ENCODE results near the gene P3H3.

Gene P3H3

GRCh38 chr12:6807170-6807569 is 21.0 kb upstream of the P3H3 start:
- H3K36me3 ChIP-seq (ENCODE audit: control insufficient read depth in 2 of 2, insufficient read depth in 1 of 2, low read length in 2 of 2) = no peaks in the 10 kb centered on the region
- H3K27ac ChIP-seq (ENCODE audit: extremely low read depth, low read depth, low read length) = no peak overlapping the region
- H3K4me1 ChIP-seq (ENCODE audit: control insufficient read depth, insufficient read depth, low read length) = no peaks in the 10 kb centered on the region
- ChIA-PET POLR2A (interaction anchor here (0.7 kb wide), 1 partner anchor 19 kb away, joined by 6 read pairs; no protein-coding TSS in a partner anchor), CTCF (interaction anchor here (0.9 to 2.5 kb wide), 2 partner anchors 18 to 29 kb away, joined by 5 to 8 read pairs; no protein-coding TSS in a partner anchor)
- H3K9me3 ChIP-seq (ENCODE audit: control insufficient read depth, insufficient read depth, low read depth, low read length) = no peaks in the 10 kb centered on the region
- no peak overlapping the region for H3K4me3 ChIP-seq (ENCODE audit: low read depth, low read length)
- TF ChIP-seq ZNF10 (tag by site-specific recombination; IDR thresholded peaks at IDR 0.05) = peak; percentile 94
- no peak for TF ChIP-seq ZNF335 (tag by site-specific recombination; conservative IDR thresholded peaks at IDR 0.05)
- TF ChIP-seq ZNF280C (tag by site-specific recombination; IDR thresholded peaks at IDR 0.05) = no peak
- no peak for TF ChIP-seq ZNF366 (tag by site-specific recombination; conservative IDR thresholded peaks at IDR 0.05)
- TF ChIP-seq ZNF423 (tag by site-specific recombination; IDR thresholded peaks at IDR 0.05) = no peak
- TF ChIP-seq, protein P1, sequence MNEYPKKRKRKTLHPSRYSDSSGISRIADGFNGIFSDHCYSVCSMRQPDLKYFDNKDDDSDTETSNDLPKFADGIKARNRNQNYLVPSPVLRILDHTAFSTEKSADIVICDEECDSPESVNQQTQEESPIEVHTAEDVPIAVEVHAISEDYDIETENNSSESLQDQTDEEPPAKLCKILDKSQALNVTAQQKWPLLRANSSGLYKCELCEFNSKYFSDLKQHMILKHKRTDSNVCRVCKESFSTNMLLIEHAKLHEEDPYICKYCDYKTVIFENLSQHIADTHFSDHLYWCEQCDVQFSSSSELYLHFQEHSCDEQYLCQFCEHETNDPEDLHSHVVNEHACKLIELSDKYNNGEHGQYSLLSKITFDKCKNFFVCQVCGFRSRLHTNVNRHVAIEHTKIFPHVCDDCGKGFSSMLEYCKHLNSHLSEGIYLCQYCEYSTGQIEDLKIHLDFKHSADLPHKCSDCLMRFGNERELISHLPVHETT (tag by site-specific recombination; IDR thresholded peaks at IDR 0.05) = 0 out of 2 replicates have a peak, but pooled peaks have one; percentile 25
- TF ChIP-seq ZNF350 (tag by site-specific recombination; IDR thresholded peaks at IDR 0.05) = no peak
- TF ChIP-seq HOXD13 (CRISPR knock-in tag; IDR thresholded peaks at IDR 0.05; ENCODE audit: borderline replicate concordance) = no peak
- peak; percentile 51; the same call in 1 of the 2 replicates for TF ChIP-seq ZNF629 (tag by site-specific recombination; IDR thresholded peaks at IDR 0.05)
- no peak for TF ChIP-seq ZNF518A (tag by site-specific recombination; conservative IDR thresholded peaks at IDR 0.05; ENCODE audit: low read depth)
- 0 out of 2 replicates have a peak, but pooled peaks have one; percentile 10 for TF ChIP-seq OSR2 (tag by site-specific recombination; IDR thresholded peaks at IDR 0.05)
- TF ChIP-seq ZNF513 (tag by site-specific recombination; IDR thresholded peaks at IDR 0.05) = no peak
- no peak for TF ChIP-seq KLF7 (tag by site-specific recombination; IDR thresholded peaks at IDR 0.05; ENCODE audit: borderline replicate concordance)
- no peak for TF ChIP-seq ZNF670 (tag by site-specific recombination; IDR thresholded peaks at IDR 0.05; ENCODE audit: low read depth)
- TF ChIP-seq MEIS1 (CRISPR knock-in tag; IDR thresholded peaks at IDR 0.05; ENCODE audit: borderline replicate concordance) = no peak
- TF ChIP-seq ZNF514 (tag by site-specific recombination; IDR thresholded peaks at IDR 0.05) = no peak
- TF ChIP-seq, protein P2, sequence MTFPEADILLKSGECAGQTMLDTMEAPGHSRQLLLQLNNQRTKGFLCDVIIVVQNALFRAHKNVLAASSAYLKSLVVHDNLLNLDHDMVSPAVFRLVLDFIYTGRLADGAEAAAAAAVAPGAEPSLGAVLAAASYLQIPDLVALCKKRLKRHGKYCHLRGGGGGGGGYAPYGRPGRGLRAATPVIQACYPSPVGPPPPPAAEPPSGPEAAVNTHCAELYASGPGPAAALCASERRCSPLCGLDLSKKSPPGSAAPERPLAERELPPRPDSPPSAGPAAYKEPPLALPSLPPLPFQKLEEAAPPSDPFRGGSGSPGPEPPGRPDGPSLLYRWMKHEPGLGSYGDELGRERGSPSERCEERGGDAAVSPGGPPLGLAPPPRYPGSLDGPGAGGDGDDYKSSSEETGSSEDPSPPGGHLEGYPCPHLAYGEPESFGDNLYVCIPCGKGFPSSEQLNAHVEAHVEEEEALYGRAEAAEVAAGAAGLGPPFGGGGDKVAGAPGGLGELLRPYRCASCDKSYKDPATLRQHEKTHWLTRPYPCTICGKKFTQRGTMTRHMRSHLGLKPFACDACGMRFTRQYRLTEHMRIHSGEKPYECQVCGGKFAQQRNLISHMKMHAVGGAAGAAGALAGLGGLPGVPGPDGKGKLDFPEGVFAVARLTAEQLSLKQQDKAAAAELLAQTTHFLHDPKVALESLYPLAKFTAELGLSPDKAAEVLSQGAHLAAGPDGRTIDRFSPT (tag by site-specific recombination; IDR thresholded peaks at IDR 0.05) = no peak
- TF ChIP-seq ZNF157 (tag by site-specific recombination; IDR thresholded peaks at IDR 0.05) = no peak
- TF ChIP-seq KLF17 (tag by site-specific recombination; IDR thresholded peaks at IDR 0.05) = no peak
- TF ChIP-seq ZNF175 (tag by site-specific recombination; IDR thresholded peaks at IDR 0.05) = no peak
- TF ChIP-seq SP2 (tag by site-specific recombination; IDR thresholded peaks at IDR 0.05) = no peak
- TF ChIP-seq BCL6B (tag by site-specific recombination; IDR thresholded peaks at IDR 0.05) = no peak
- no peak for TF ChIP-seq ZNF654 (tag by site-specific recombination; IDR thresholded peaks at IDR 0.05; ENCODE audit: low read depth)
